Stimulated activated CD8-positive, alpha-beta memory T cell treated with anti-CD3 and anti-CD28 coated beads, Interleukin-4, amount 100 ng/mL, for 48 hours (primary cell): ENCODE data around the gene TBC1D22A.

Source experiments
- DNase-seq: peaks from one replicate; pipeline ENCODE4 v3.0.0-alpha.2; 2020

The TBC1D22A gene

GRCh38 chr22:46754110-46754799 lies 8.2 kb upstream of the TBC1D22A start:
- no peak for DNase-seq

GRCh38 chr22:46754826-46755225 lies 7.6 kb upstream of the TBC1D22A start:
- DNase-seq = no peak

- no peak for DNase-seq
These were observed 6.9 kb upstream of the TBC1D22A start for GRCh38 chr22:46755525-46755924.

GRCh38 chr22:46756097-46756496 lies 6.4 kb upstream of the TBC1D22A start:
- DNase-seq = no peak

GRCh38 chr22:46757104-46757503 lies 5.3 kb upstream of the TBC1D22A start:
- DNase-seq = no peak

GRCh38 chr22:46758121-46758520 lies 4.3 kb upstream of the TBC1D22A start:
- DNase-seq = no peak

- peak; percentile 68 for DNase-seq
These were observed 3.6 kb upstream of the TBC1D22A start for GRCh38 chr22:46758867-46759290.

GRCh38 chr22:46761017-46761416 lies 1.4 kb upstream of the TBC1D22A start:
- no peak for DNase-seq

GRCh38 chr22:46761539-46762237 lies 762 bp upstream of the TBC1D22A start:
- DNase-seq = no peak

- peak; percentile 58 for DNase-seq
These were observed 728 bp downstream of the TBC1D22A start for GRCh38 chr22:46763051-46763705.

- DNase-seq = no peak
These were observed 1.8 kb downstream of the TBC1D22A start for GRCh38 chr22:46764140-46764680.

GRCh38 chr22:46764779-46765485 lies 2.5 kb downstream of the TBC1D22A start:
- no peak for DNase-seq

GRCh38 chr22:46766611-46767010 lies 4.2 kb downstream of the TBC1D22A start:
- no peak for DNase-seq

GRCh38 chr22:46767249-46767985 lies 5.0 kb downstream of the TBC1D22A start:
- DNase-seq = no peak

- no peak for DNase-seq
These were observed 6.8 kb downstream of the TBC1D22A start for GRCh38 chr22:46769191-46769675.

- no peak for DNase-seq
These were observed 7.3 kb downstream of the TBC1D22A start for GRCh38 chr22:46769706-46770105.

GRCh38 chr22:46770151-46770641 lies 7.7 kb downstream of the TBC1D22A start:
- no peak for DNase-seq

- no peak for DNase-seq
These were observed 8.3 kb downstream of the TBC1D22A start for GRCh38 chr22:46770726-46771125.

GRCh38 chr22:46773076-46773475 lies 10.6 kb downstream of the TBC1D22A start:
- DNase-seq = no peak

GRCh38 chr22:46774253-46774979 lies 12.0 kb downstream of the TBC1D22A start:
- DNase-seq = no peak
